Trophoblast cell (in vitro differentiated cells and primary cell): Measurements from ENCODE around the gene COL13A1.

Experiments
- DNase-seq, 2 donors: peaks; one replicate each; pipeline ENCODE4 v3.0.0-alpha.2; 2016
- H2AFZ ChIP-seq: 2 replicates; pipeline ENCODE4 v1.6.1; 2013; ENCODE audit warnings: low read length, moderate library complexity, mild to moderate bottlenecking; ENCODE audit not compliant: insufficient read depth, poor library complexity
- H2AK5ac ChIP-seq: 2 replicates; pipeline ENCODE4 v1.6.1; 2013; ENCODE audit warnings: mild to moderate bottlenecking, low read length
- H2BK120ac ChIP-seq: 2 replicates; pipeline ENCODE4 v1.6.1; 2013; ENCODE audit warnings: low read length, mild to moderate bottlenecking, moderate library complexity; ENCODE audit not compliant: insufficient read depth, poor library complexity
- H2BK12ac ChIP-seq: 2 replicates; pipeline ENCODE4 v1.6.1; 2013; ENCODE audit warnings: mild to moderate bottlenecking, low read length, moderate library complexity
- H2BK5ac ChIP-seq: 2 replicates; pipeline ENCODE4 v1.6.1; 2013; ENCODE audit warnings: low read length, low read depth, moderate library complexity, mild to moderate bottlenecking; ENCODE audit not compliant: poor library complexity
- H3K14ac ChIP-seq: 2 replicates; pipeline ENCODE4 v1.6.1; 2013; ENCODE audit warnings: mild to moderate bottlenecking, low read length
- H3K18ac ChIP-seq: 2 replicates; pipeline ENCODE4 v1.6.1; 2013; ENCODE audit warnings: mild to moderate bottlenecking, low read length
- H3K23ac ChIP-seq: 2 replicates; pipeline ENCODE4 v1.6.1; 2013; ENCODE audit warnings: low read length
- H3K27ac ChIP-seq: 2 replicates; pipeline ENCODE4 v1.5.1; 2013; ENCODE audit warnings: low read depth, mild to moderate bottlenecking, inconsistent platforms, low read length, moderate library complexity
- H3K27me3 ChIP-seq: 2 replicates; pipeline ENCODE4 v1.6.1; 2013; ENCODE audit warnings: inconsistent platforms, mild to moderate bottlenecking, low read length, moderate library complexity; ENCODE audit not compliant: insufficient read depth
- H3K36me3 ChIP-seq, 2 experiments: 1 replicate in 1 of 2; 2 replicates in 1 of 2; pipeline ENCODE4 v1.6.1; 2013; ENCODE audit warnings: low read length in 2 of 2, mild to moderate bottlenecking in 2 of 2, moderate library complexity in 1 of 2; ENCODE audit not compliant: insufficient read depth in 2 of 2, control insufficient read depth in 1 of 2
- H3K4ac ChIP-seq: 2 replicates; pipeline ENCODE4 v1.6.1; 2013; ENCODE audit warnings: low read depth, mild to moderate bottlenecking, low read length, moderate library complexity
- H3K4me1 ChIP-seq, 2 experiments: 1 replicate in 1 of 2; 2 replicates in 1 of 2; pipeline ENCODE4 v1.6.1; 2013; ENCODE audit warnings: low read length in 2 of 2, mild to moderate bottlenecking in 2 of 2, moderate library complexity in 1 of 2; ENCODE audit not compliant: insufficient read depth in 2 of 2, control insufficient read depth in 1 of 2
- H3K4me2 ChIP-seq: 2 replicates; pipeline ENCODE4 v1.6.1; 2013; ENCODE audit warnings: inconsistent platforms, mild to moderate bottlenecking, low read length, moderate library complexity
- H3K4me3 ChIP-seq: 2 replicates; pipeline ENCODE4 v1.5.1; 2013; ENCODE audit warnings: mild to moderate bottlenecking, low read depth, low read length, inconsistent platforms
- H3K79me1 ChIP-seq: one replicate; pipeline ENCODE4 v1.6.1; 2013; ENCODE audit warnings: low read length
- H3K79me2 ChIP-seq: 2 replicates; pipeline ENCODE4 v1.6.1; 2013; ENCODE audit warnings: low read length, mild to moderate bottlenecking; ENCODE audit not compliant: control insufficient read depth, insufficient read depth, poor library complexity
- H3K9ac ChIP-seq: 2 replicates; pipeline ENCODE4 v1.6.1; 2013; ENCODE audit warnings: mild to moderate bottlenecking, low read length
- H3K9me3 ChIP-seq: 2 replicates; pipeline ENCODE4 v1.6.1; 2013; ENCODE audit warnings: low read depth, mild to moderate bottlenecking, control low read depth, inconsistent platforms, low read length; ENCODE audit not compliant: insufficient read depth
- H4K12ac ChIP-seq: 2 replicates; pipeline ENCODE4 v1.6.1; 2013; ENCODE audit warnings: low read depth, mild to moderate bottlenecking, low read length, moderate library complexity
- H4K8ac ChIP-seq: 2 replicates; pipeline ENCODE4 v1.6.1; 2013; ENCODE audit warnings: low read depth, mild to moderate bottlenecking, low read length, moderate library complexity
- H4K91ac ChIP-seq: one replicate; pipeline ENCODE4 v1.6.1; 2013; ENCODE audit warnings: low read depth, mild to moderate bottlenecking, low read length, moderate library complexity
- WGBS: extraction: QIAGEN DNeasy Blood & Tissue Kit; methylation state at CpG from one replicate; pipeline ENCODE4 v1.1.7; 2013; ENCODE audit warnings: missing lambda C conversion rate; ENCODE audit not compliant: insufficient read length, insufficient coverage; ENCODE audit errors: extremely low coverage; 5-methylcytosine and 5-hydroxymethylcytosine counted together

COL13A1 gene

DNA sequence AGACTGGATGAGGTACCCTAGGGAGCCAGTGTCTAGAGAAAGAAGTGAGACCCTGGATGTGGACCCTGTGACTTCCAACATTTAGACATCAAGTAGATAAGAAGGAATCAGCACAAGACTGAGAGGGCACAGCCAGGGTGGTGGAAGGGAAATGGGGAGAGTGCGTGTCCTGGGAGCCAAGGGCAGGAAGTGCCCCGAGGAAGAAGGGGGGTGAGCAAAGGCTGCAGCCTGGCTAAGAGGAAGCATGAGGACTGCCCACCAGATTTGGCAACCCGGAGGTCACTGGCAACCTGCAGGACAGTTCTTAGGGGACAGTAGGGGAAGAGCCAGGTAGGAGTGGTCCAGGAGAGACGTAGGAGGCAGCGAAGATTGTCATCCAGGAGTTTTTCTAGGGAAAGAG, 14.8 kb downstream of the COL13A1 start:
- Histone ChIP-seq H3K18ac (no peak overlapping the region), H2AFZ (no peak overlapping the region), H3K36me3 (no peaks in the 10 kb centered on the region), H3K27ac (no peak overlapping the region), H3K27me3 (no peaks in the 10 kb centered on the region), H2BK120ac (no peak overlapping the region), H2BK5ac (no peak overlapping the region), H3K4ac (no peak overlapping the region), H3K23ac (no peak overlapping the region), H3K9ac (no peak overlapping the region), H2BK12ac (no peak overlapping the region), H3K9me3 (peaks cover 3% of the 10 kb centered on the region), H3K4me3 (peak overlapping the region; percentile 4), H3K4me2 (no peak overlapping the region), H3K4me1 (no peaks in the 10 kb centered on the region), H3K79me2 (no peaks in the 10 kb centered on the region), H4K12ac (no peak overlapping the region), H4K91ac (no peak overlapping the region), H2AK5ac (no peak overlapping the region), H4K8ac (no peak overlapping the region), H3K79me1 (no peaks in the 10 kb centered on the region), H3K14ac (no peak overlapping the region)
- no CpG with 5 or more reads among the region's 5 CpGs for WGBS
- DNase-seq: no peak

DNA sequence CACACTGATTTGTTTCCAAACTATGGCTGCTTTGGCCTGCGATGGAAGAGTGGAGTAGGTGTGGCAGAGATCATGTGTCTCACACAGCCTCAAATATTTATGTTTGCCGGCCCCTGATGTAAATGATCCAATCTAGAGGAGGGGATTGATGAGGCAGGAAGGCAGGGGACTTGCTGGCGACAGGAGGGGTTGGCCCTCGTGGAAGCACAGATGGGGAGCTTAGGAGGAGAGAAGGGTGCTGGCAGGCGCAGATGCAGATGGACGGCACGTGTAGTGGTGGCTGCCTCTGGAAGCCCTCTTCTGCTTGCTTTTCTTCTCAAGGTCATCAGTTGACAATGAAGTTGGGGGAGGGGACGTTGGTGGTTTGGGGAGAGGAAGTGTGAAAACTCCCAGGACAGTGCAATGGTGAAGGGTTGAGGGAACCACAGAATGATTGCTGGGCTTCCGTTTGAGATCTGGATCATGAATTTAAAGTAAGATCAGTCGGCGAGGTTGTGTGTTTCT, 15.4 kb downstream of the COL13A1 start:
- H2BK12ac ChIP-seq: no peak overlapping the region
- H3K4me2 ChIP-seq: no peak overlapping the region
- no peak overlapping the region for H3K4ac ChIP-seq
- no peak overlapping the region for H3K23ac ChIP-seq
- H4K12ac ChIP-seq: no peak overlapping the region
- H2AK5ac ChIP-seq: no peak overlapping the region
- H3K27me3 ChIP-seq: no peaks in the 10 kb centered on the region
- H2BK120ac ChIP-seq: no peak overlapping the region
- H3K79me1 ChIP-seq: no peaks in the 10 kb centered on the region
- no peak overlapping the region for H4K91ac ChIP-seq
- WGBS: no CpG with 5 or more reads among the region's 11 CpGs
- H2AFZ ChIP-seq: no peak overlapping the region
- no peak overlapping the region for H3K4me3 ChIP-seq
- H3K79me2 ChIP-seq: no peaks in the 10 kb centered on the region
- H2BK5ac ChIP-seq: no peak overlapping the region
- H3K36me3 ChIP-seq: no peaks in the 10 kb centered on the region
- peaks cover 3% of the 10 kb centered on the region for H3K9me3 ChIP-seq
- no peak overlapping the region for H3K18ac ChIP-seq
- H3K14ac ChIP-seq: no peak overlapping the region
- H3K4me1 ChIP-seq: no peaks in the 10 kb centered on the region
- DNase-seq: no peak
- H3K9ac ChIP-seq: no peak overlapping the region
- no peak overlapping the region for H3K27ac ChIP-seq
- H4K8ac ChIP-seq: no peak overlapping the region

DNA sequence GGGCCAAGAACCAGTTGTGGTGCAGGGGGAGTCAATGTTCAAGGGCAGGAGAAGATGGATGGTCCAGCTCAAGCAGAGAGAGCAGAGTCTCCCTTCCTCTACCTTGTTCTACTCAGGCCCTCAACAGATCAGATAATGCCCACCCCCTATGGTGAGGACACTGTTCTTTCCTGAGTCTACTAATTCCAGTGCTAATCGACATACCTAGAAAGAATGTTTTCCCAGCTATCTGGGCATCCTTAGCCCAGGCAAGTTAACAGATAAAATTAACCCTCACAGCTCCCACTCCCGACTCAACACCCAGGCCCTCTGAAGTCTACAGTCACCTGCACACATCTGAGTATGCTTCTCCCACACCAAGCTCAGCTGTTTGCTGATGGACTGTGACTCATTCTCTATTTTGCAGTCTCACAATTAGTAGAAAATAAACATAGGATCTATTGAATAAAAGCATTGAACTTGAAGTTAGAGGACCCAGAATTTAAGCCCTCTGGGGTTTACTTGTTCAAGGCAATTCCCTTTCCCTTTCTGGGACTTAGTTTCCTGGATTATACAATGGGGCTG, 17.1 kb downstream of the COL13A1 start:
- WGBS: no CpG with 5 or more reads among the region's 2 CpGs
- H2AFZ ChIP-seq: no peak overlapping the region
- no peak overlapping the region for H3K23ac ChIP-seq
- H3K14ac ChIP-seq: no peak overlapping the region
- H3K4ac ChIP-seq: no peak overlapping the region
- H4K91ac ChIP-seq: no peak overlapping the region
- no peak overlapping the region for H2BK120ac ChIP-seq
- H4K12ac ChIP-seq: no peak overlapping the region
- no peak overlapping the region for H2BK5ac ChIP-seq
- H2BK12ac ChIP-seq: no peak overlapping the region
- peaks cover 3% of the 10 kb centered on the region for H3K9me3 ChIP-seq
- H4K8ac ChIP-seq: no peak overlapping the region
- H3K79me1 ChIP-seq: no peaks in the 10 kb centered on the region
- no peaks in the 10 kb centered on the region for H3K4me1 ChIP-seq
- H3K9ac ChIP-seq: no peak overlapping the region
- H3K4me2 ChIP-seq: no peak overlapping the region
- H3K36me3 ChIP-seq: no peaks in the 10 kb centered on the region
- no peak overlapping the region for H3K27ac ChIP-seq
- H3K79me2 ChIP-seq: no peaks in the 10 kb centered on the region
- no peak overlapping the region for H3K18ac ChIP-seq
- no peak for DNase-seq
- H2AK5ac ChIP-seq: no peak overlapping the region
- H3K4me3 ChIP-seq: no peak overlapping the region
- H3K27me3 ChIP-seq: no peaks in the 10 kb centered on the region

DNA sequence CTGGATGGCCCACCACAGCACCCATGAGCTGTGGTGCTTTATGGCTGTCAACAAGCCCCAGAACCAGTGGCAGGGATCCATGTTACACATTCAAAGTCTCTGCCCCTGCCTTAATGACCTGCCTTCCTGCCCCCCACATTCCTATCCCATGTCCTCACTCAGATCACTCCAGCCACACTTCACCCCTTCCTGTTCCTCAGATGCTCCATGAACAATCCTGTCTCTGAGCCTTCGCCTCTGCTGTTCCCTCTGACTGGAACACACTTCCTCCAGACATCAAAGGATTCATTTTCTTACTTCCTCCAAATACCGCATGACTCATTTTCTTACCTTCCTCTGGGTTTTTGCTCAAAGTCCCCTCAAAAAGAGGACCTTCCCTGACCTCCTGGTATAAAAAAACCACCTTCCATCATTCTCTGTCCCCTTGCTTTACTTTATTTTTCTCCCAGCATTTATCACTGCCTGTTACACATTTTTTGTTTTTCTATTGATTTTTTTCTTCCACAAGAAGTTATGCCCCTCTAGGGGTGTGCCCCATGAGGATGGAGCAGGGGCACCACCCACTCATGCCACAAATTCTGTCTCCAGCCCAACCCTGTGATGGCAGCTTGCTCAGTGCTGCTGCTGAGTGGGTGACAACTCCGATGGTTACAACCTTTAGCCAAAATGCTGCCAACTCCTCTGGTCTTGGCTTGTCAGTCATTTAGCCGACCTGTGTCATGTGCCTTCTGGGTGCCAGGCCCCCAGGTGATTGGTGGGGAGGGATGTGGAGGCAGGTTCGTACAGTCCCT, 18.2 kb downstream of the COL13A1 start:
- H3K36me3 ChIP-seq: no peaks in the 10 kb centered on the region
- no CpG with 5 or more reads among the region's 5 CpGs for WGBS
- DNase-seq: no peak
- H3K4me1 ChIP-seq: no peaks in the 10 kb centered on the region
- no peak overlapping the region for H3K4me2 ChIP-seq
- H3K79me2 ChIP-seq: no peaks in the 10 kb centered on the region
- no peak overlapping the region for H3K9ac ChIP-seq
- H2AFZ ChIP-seq: no peak overlapping the region
- H3K9me3 ChIP-seq: peaks cover 3% of the 10 kb centered on the region
- no peak overlapping the region for H2AK5ac ChIP-seq
- H3K27me3 ChIP-seq: no peaks in the 10 kb centered on the region
- no peak overlapping the region for H3K23ac ChIP-seq
- H2BK12ac ChIP-seq: no peak overlapping the region
- H2BK120ac ChIP-seq: no peak overlapping the region
- H4K8ac ChIP-seq: no peak overlapping the region
- H3K4me3 ChIP-seq: no peak overlapping the region
- H4K91ac ChIP-seq: no peak overlapping the region
- no peak overlapping the region for H3K4ac ChIP-seq
- H3K27ac ChIP-seq: no peak overlapping the region
- H2BK5ac ChIP-seq: no peak overlapping the region
- H3K18ac ChIP-seq: no peak overlapping the region
- H3K14ac ChIP-seq: no peak overlapping the region
- no peaks in the 10 kb centered on the region for H3K79me1 ChIP-seq
- no peak overlapping the region for H4K12ac ChIP-seq
